HepG2 (cell line): ENCODE data around the gene TOMM22. TPM values are rescaled to one million over a fixed set of nuclear protein-coding genes. Genes with fewer than 3 reads are reported as not detected.

ENCODE experiments used
- FOXK2 ChIP-seq: fragments of 450-650 bp; IDR thresholded peaks from 2 replicates; pipeline ENCODE4 v1.6.1; 2016
- HOXA3 ChIP-seq: sonication (generic); formaldehyde crosslinking; IDR thresholded peaks from 2 replicates; pipeline ENCODE4 v1.5.0; 2020; ENCODE audit warnings: missing genetic modification reagents
- ONECUT2 ChIP-seq: sonication (generic); formaldehyde crosslinking; IDR thresholded peaks from 2 replicates; pipeline ENCODE4 v1.4.0; 2020; ENCODE audit warnings: missing genetic modification reagents
- PPARG ChIP-seq: conservative IDR thresholded peaks from 2 replicates; pipeline ENCODE4 v1.6.1; 2016; ENCODE audit warnings: missing biosample characterization, missing genetic modification reagents
- REL ChIP-seq: sonication (generic); formaldehyde crosslinking; conservative IDR thresholded peaks from 2 replicates; pipeline ENCODE4 v1.8.0; 2022; ENCODE audit warnings: mild to moderate bottlenecking, missing genetic modification reagents, moderate library complexity
- RFX1 ChIP-seq: fragments of 450-650 bp; IDR thresholded peaks from 2 replicates; pipeline ENCODE4 v1.6.1; 2017
- SKI ChIP-seq: fragments of 450-650 bp; IDR thresholded peaks from one replicate; pipeline ENCODE4 v1.6.1; 2018; ENCODE audit warnings: mild to moderate bottlenecking; ENCODE audit not compliant: partially characterized antibody
- SMARCC2 ChIP-seq: fragments of 450-650 bp; IDR thresholded peaks from 2 replicates; pipeline ENCODE4 v1.6.1; 2017; ENCODE audit warnings: antibody characterized with exemption, mild to moderate bottlenecking
- TOPORS ChIP-seq: sonication (generic); formaldehyde crosslinking; IDR thresholded peaks from 2 replicates; pipeline ENCODE4 v1.8.0; 2023; ENCODE audit warnings: mild to moderate bottlenecking, missing genetic modification reagents
- TSC22D2 ChIP-seq: sonication (generic); formaldehyde crosslinking; IDR thresholded peaks from 2 replicates; pipeline ENCODE4 v1.5.1; 2020; ENCODE audit warnings: missing genetic modification reagents, mild to moderate bottlenecking, borderline replicate concordance
- U2AF1 ChIP-seq: fragments of 200-400 bp; formaldehyde crosslinking; optimal IDR thresholded peaks from 2 replicates; pipeline ENCODE3; 2017; ENCODE audit warnings: mild to moderate bottlenecking, low read depth, low read length
- U2AF2 ChIP-seq: fragments of 200-400 bp; formaldehyde crosslinking; IDR thresholded peaks from 2 replicates; pipeline ENCODE4 v1.6.1; 2017; ENCODE audit warnings: low read depth, mild to moderate bottlenecking, low read length
- ZBTB20 ChIP-seq: sonication (generic); formaldehyde crosslinking; IDR thresholded peaks from 2 replicates; pipeline ENCODE4 v1.8.1; 2023; ENCODE audit warnings: missing genetic modification reagents, low read depth, mild to moderate bottlenecking, borderline replicate concordance
- ZBTB7A ChIP-seq: sonication (generic); formaldehyde crosslinking; IDR thresholded peaks from 2 replicates; pipeline ENCODE4 v1.8.0; 2022; ENCODE audit warnings: mild to moderate bottlenecking, missing genetic modification reagents
- ZBTB8A ChIP-seq: sonication (generic); formaldehyde crosslinking; IDR thresholded peaks from 2 replicates; pipeline ENCODE4 v1.4.0; 2020; ENCODE audit warnings: mild to moderate bottlenecking, low read depth, missing genetic modification reagents, borderline replicate concordance
- ZFYVE20 ChIP-seq: sonication (generic); formaldehyde crosslinking; IDR thresholded peaks from 2 replicates; pipeline ENCODE4 v1.8.0; 2023; ENCODE audit warnings: low read depth, mild to moderate bottlenecking, moderate library complexity, missing genetic modification reagents, borderline replicate concordance
- ZNF10 ChIP-seq: sonication (generic); formaldehyde crosslinking; IDR thresholded peaks from 2 replicates; pipeline ENCODE4 v1.4.0; 2020; ENCODE audit warnings: mild to moderate bottlenecking, low read depth, missing genetic modification reagents, borderline replicate concordance
- ZNF24 ChIP-seq: fragments of 450-650 bp; IDR thresholded peaks from 2 replicates; pipeline ENCODE4 v1.6.1; 2017; ENCODE audit warnings: antibody characterized with exemption, mild to moderate bottlenecking
- ZNF296 ChIP-seq: sonication (generic); formaldehyde crosslinking; conservative IDR thresholded peaks from 2 replicates; pipeline ENCODE4 v1.5.0; 2020; ENCODE audit warnings: mild to moderate bottlenecking, missing genetic modification reagents
- ZNF672 ChIP-seq: sonication (generic); formaldehyde crosslinking; IDR thresholded peaks from 2 replicates; pipeline ENCODE4 v1.8.1; 2022; ENCODE audit warnings: missing genetic modification reagents
- ZNF775 ChIP-seq: sonication (generic); formaldehyde crosslinking; IDR thresholded peaks from 2 replicates; pipeline ENCODE4 v1.4.0; 2020; ENCODE audit warnings: missing genetic modification reagents, mild to moderate bottlenecking, moderate library complexity, borderline replicate concordance
- polyA plus RNA-seq, 8 experiments: library from polyadenylated mRNA; depleted of rRNA in 3 of 8; stranded (reverse) in 7 of 8; unstranded in 1 of 8; fragments of >200 nt; fragmentation: Illumina TruSeq in 4 of 8; extraction: Trizol in 4 of 8; gene quantifications; 2 replicates each; pipeline versions ENCODE4 v1.2.1 to v1.2.3, GENCODE V29; 2011 to 2016; ENCODE audit warnings: low read depth in 4 of 8, missing spikeins in 1 of 8, mixed read lengths in 1 of 8; ENCODE audit not compliant: insufficient read depth in 1 of 8
- total RNA-seq, 5 experiments: library from RNA; depleted of rRNA; stranded (reverse); fragments of >200 nt; fragmentation: Illumina TruSeq; extraction: Trizol; gene quantifications; 2 replicates each; pipeline ENCODE4 v1.2.3, GENCODE V29; 2016; ENCODE audit warnings: low read depth in 1 of 5
- TF ChIP-seq, protein P1 (sequence below): sonication (generic); formaldehyde crosslinking; IDR thresholded peaks from 2 replicates; pipeline ENCODE4 v1.5.0; 2020; ENCODE audit warnings: missing genetic modification reagents
- TF ChIP-seq, protein P2 (sequence below): sonication (generic); formaldehyde crosslinking; IDR thresholded peaks from 2 replicates; pipeline ENCODE4 v1.8.1; 2022; ENCODE audit warnings: mild to moderate bottlenecking, missing genetic modification reagents
- TF ChIP-seq, protein P3 (sequence below): sonication (generic); formaldehyde crosslinking; IDR thresholded peaks from 2 replicates; pipeline ENCODE4 v1.4.0; 2020; ENCODE audit warnings: low read depth, mild to moderate bottlenecking, missing genetic modification reagents
- TF ChIP-seq, protein P4 (sequence below): IDR thresholded peaks from 2 replicates; pipeline ENCODE4 v1.4.0; 2020; ENCODE audit warnings: mild to moderate bottlenecking, missing genetic modification reagents

TOMM22 gene
- total and polyA plus RNA-seq, 2 of the 13 experiments (the other 11 are each of a cell fraction or from before 2014, with no cell fraction given): 46.9 to 118 TPM

GRCh38 chr22:38656256-38657044 lies 25.3 kb upstream of the TOMM22 start, which contains the start of the genes CBY1 and FAM227A (continued):
- TF ChIP-seq ZNF775 (CRISPR knock-in tag): no peak
- TF ChIP-seq ZNF10 (CRISPR knock-in tag): no peak
- peak; percentile 78 for TF ChIP-seq ZBTB20 (CRISPR knock-in tag)
- TF ChIP-seq ZNF672 (CRISPR knock-in tag): no peak
- no peak for TF ChIP-seq ZFYVE20 (CRISPR knock-in tag)
- TF ChIP-seq ZBTB8A (CRISPR knock-in tag): no peak
- TF ChIP-seq HOXA3 (CRISPR knock-in tag): peak; percentile 18; the same call in 1 of the 2 replicates
- TF ChIP-seq FOXK2: peak; percentile 98
- no peak for TF ChIP-seq U2AF2
- TF ChIP-seq SMARCC2: no peak
- no peak for TF ChIP-seq ONECUT2 (CRISPR knock-in tag)
- TF ChIP-seq ZNF24: no peak
- TF ChIP-seq TOPORS: no peak
- TF ChIP-seq, protein P1, sequence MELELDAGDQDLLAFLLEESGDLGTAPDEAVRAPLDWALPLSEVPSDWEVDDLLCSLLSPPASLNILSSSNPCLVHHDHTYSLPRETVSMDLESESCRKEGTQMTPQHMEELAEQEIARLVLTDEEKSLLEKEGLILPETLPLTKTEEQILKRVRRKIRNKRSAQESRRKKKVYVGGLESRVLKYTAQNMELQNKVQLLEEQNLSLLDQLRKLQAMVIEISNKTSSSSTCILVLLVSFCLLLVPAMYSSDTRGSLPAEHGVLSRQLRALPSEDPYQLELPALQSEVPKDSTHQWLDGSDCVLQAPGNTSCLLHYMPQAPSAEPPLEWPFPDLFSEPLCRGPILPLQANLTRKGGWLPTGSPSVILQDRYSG: 0 out of 2 replicates have a peak, but pooled peaks have one; percentile 57
- peak; percentile 79 for TF ChIP-seq ZBTB7A (CRISPR knock-in tag)
- TF ChIP-seq, protein P2, sequence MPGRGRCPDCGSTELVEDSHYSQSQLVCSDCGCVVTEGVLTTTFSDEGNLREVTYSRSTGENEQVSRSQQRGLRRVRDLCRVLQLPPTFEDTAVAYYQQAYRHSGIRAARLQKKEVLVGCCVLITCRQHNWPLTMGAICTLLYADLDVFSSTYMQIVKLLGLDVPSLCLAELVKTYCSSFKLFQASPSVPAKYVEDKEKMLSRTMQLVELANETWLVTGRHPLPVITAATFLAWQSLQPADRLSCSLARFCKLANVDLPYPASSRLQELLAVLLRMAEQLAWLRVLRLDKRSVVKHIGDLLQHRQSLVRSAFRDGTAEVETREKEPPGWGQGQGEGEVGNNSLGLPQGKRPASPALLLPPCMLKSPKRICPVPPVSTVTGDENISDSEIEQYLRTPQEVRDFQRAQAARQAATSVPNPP (CRISPR knock-in tag): no peak
- TF ChIP-seq, protein P3, sequence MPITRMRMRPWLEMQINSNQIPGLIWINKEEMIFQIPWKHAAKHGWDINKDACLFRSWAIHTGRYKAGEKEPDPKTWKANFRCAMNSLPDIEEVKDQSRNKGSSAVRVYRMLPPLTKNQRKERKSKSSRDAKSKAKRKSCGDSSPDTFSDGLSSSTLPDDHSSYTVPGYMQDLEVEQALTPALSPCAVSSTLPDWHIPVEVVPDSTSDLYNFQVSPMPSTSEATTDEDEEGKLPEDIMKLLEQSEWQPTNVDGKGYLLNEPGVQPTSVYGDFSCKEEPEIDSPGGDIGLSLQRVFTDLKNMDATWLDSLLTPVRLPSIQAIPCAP: no peak
- no peak for TF ChIP-seq TSC22D2
- no peak for TF ChIP-seq ZNF296 (CRISPR knock-in tag)
- TF ChIP-seq, protein P4, sequence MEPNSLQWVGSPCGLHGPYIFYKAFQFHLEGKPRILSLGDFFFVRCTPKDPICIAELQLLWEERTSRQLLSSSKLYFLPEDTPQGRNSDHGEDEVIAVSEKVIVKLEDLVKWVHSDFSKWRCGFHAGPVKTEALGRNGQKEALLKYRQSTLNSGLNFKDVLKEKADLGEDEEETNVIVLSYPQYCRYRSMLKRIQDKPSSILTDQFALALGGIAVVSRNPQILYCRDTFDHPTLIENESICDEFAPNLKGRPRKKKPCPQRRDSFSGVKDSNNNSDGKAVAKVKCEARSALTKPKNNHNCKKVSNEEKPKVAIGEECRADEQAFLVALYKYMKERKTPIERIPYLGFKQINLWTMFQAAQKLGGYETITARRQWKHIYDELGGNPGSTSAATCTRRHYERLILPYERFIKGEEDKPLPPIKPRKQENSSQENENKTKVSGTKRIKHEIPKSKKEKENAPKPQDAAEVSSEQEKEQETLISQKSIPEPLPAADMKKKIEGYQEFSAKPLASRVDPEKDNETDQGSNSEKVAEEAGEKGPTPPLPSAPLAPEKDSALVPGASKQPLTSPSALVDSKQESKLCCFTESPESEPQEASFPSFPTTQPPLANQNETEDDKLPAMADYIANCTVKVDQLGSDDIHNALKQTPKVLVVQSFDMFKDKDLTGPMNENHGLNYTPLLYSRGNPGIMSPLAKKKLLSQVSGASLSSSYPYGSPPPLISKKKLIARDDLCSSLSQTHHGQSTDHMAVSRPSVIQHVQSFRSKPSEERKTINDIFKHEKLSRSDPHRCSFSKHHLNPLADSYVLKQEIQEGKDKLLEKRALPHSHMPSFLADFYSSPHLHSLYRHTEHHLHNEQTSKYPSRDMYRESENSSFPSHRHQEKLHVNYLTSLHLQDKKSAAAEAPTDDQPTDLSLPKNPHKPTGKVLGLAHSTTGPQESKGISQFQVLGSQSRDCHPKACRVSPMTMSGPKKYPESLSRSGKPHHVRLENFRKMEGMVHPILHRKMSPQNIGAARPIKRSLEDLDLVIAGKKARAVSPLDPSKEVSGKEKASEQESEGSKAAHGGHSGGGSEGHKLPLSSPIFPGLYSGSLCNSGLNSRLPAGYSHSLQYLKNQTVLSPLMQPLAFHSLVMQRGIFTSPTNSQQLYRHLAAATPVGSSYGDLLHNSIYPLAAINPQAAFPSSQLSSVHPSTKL (CRISPR knock-in tag): no peak
- TF ChIP-seq REL (CRISPR knock-in tag): no peak
- peak; percentile 33 for TF ChIP-seq SKI
- TF ChIP-seq PPARG: no peak
- peak; percentile 90 for TF ChIP-seq RFX1
- no peak for TF ChIP-seq U2AF1
